HG03095 (cell line): Measurements from ENCODE around the gene DIRAS1.

Experiments used
- ATAC-seq: cut with Tn5 transposase; IDR thresholded peaks from one replicate; pipeline ENCODE4 v1.9.1; 2021; ENCODE audit warnings: moderate library complexity; ENCODE audit not compliant: unreplicated experiment

The DIRAS1 gene

DNA sequence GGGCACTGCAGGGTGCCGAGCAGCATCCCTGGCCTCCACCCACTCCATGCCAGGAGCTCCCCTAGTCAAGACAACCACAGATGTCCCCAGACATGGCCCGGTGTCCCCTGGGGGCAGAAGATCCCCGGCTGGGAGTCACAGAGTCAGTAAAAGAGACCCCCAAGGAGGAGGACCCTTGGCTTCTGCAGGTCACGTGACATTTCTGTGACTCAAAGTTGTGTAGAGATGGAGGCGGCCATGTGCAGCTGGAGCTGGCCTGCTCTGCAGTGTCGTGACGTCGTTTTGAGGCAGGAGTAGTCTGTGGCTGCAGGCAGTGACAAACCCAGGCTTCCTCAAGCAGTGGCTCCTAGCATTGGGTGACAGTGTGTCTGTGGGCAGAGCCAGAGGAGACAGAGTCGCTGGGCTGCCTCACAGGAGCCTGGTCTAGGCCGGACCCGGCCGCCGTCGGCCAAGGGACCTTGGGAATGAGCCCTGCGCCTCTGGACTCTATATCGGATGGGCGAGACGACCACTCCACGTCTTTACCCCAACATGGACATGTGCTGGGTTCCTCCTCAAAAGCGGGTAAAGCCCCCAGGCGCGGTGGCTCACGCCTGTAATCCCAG, 7.7 kb upstream of the DIRAS1 start:
- ATAC-seq: no peak

DNA sequence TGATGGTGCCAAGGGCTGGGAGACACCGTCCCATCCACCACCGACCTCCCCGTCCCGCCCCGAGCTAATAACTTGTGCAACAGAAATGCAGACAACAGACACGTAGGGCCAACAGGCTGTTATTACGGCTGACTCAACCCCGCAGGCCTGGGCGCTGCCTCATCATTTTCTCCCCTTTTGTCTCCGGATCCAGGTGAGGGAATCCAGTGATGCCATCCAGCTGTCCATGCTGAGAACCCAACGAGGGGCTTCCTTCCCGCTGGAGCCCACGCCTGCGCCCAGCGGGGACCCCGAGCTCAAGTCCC, 6.4 kb upstream of the DIRAS1 start:
- no peak for ATAC-seq

GRCh38 chr19:2726904-2727639, 5.9 kb upstream of the DIRAS1 start:
- no peak for ATAC-seq

GRCh38 chr19:2726160-2726855, 5.1 kb upstream of the DIRAS1 start:
- ATAC-seq: no peak

DNA sequence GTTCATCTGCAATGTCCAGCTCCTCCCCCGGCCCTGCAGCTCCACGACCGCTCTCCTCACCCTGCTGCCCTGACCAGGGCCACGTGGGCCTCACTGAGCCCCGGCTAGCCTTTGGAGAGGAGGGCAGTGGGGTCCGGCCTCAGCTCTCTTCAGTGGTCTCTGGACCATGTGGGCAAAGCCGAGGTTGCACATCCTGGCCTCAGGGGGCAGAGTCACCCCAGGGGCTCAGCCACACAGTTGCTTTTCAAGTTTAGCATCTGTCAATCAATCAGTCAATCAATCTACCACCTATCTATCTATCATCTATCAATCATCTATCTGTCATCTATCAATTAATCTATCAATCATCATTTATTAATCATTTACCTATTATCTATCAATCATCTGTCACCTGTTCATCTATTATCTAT, 3.0 kb upstream of the DIRAS1 start:
- ATAC-seq: no peak

GRCh38 chr19:2723747-2724146, 2.6 kb upstream of the DIRAS1 start:
- no peak for ATAC-seq

DNA sequence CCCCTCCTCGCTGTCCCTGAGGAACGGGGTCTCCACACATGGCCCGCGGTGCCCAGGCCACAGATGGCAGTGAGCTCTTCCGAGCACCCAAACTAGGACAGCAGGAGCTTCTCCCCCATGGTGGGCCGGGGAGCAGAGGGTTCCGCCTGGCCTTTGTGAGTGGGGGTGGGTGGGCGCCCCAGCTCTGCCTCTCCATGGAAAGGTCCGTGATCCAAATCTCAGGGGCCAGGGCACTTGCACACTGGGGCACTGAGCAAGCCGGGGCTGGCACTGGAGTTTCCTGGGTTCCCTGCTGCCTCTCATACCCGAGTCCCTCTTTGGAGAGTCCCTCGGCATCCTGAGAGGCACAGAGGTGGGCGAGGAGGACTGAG, 2.2 kb upstream of the DIRAS1 start:
- ATAC-seq: no peak

GRCh38 chr19:2722541-2723344, 1.6 kb upstream of the DIRAS1 start:
- ATAC-seq: no peak

GRCh38 chr19:2721570-2722540, 683 bp upstream of the DIRAS1 start:
- no peak for ATAC-seq

DNA sequence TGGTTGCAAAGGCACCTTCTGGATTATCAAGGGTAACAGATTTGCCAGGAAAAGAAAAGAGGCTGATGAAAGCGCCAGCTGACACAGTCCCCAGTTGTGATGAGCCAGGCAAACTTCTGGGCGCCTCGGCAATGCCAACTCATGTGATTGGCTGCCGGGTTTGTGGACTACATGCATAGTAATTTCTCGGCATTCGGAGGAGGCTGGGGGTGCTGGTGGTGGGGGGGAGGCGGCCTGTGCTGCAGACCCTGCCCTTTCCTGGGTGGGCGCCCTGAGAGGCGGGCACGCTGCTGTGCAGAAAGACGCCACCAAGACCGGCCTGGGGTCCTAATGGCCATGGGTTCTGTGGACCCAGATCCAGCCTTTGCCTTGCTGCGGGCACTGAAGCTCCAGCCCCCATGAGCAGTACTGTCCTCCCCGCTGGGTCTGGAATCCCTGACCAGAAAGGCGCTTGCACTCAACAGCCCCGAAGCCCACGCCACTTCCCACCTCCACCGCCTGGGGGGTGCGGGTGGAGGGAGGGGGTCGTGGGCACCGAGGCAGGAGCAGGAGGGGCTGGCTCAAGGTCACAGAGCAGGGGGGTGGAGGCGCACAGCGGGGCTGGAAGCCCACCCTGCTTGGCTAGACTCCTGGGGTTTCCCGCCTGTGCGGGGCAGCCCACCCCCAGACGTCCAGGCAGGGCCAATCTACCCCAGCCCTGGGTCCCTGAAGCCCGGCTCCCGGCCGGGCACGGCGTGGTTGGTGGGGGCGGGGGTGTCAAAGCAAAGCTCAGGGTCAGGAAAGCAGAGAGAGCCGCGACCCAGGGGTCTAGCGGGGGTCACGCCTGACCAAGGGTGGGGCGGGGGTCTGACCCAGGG, 1.0 kb downstream of the DIRAS1 start:
- ATAC-seq: no peak

DNA sequence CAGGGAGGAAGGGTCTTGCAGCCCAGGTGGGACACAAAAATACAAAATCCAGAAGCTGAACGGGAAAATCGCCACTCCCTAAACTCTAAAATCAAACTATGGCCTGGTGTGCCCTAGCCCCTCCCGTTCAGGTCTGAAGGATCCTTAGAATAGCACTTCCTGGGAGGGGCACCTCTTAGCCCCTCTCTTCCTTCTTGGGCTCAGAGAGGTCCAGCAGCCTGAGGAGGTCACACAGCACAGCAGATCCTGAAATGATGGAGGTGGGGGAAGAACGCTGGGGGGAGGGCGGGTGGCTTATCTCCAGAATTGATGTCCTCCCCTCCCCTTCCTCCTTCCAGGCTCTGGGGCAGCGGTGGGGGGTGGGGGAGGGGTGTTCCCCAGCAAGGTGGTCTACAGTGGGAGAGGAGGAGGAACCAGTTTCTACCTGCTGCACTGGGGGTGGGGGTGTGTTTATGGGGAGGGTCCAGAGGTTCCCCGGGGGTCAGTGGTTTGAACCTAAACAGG, 1.9 kb downstream of the DIRAS1 start:
- ATAC-seq: no peak

GRCh38 chr19:2717638-2718541, 3.3 kb downstream of the DIRAS1 start:
- ATAC-seq: no peak

GRCh38 chr19:2716722-2717637, 4.2 kb downstream of the DIRAS1 start:
- ATAC-seq: no peak

DNA sequence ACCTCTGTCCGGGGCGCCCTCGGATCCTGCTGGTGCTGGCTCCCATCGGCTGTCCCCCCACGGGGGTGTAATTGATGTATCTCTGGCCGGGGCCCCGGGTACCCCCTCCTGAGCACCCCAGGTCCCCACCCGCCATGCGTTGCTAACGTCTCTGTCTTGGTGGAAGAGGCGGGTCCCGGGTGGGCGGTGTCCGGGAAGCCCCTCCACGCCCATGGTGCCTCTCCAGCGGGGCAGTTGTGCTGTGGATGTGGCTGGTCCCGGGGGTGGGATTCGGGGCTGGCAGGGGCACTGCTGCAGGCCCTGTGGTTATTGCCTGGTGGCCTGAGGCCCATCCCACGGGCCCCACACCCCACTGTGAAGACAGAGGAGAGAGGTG, 4.9 kb downstream of the DIRAS1 start:
- ATAC-seq: no peak

DNA sequence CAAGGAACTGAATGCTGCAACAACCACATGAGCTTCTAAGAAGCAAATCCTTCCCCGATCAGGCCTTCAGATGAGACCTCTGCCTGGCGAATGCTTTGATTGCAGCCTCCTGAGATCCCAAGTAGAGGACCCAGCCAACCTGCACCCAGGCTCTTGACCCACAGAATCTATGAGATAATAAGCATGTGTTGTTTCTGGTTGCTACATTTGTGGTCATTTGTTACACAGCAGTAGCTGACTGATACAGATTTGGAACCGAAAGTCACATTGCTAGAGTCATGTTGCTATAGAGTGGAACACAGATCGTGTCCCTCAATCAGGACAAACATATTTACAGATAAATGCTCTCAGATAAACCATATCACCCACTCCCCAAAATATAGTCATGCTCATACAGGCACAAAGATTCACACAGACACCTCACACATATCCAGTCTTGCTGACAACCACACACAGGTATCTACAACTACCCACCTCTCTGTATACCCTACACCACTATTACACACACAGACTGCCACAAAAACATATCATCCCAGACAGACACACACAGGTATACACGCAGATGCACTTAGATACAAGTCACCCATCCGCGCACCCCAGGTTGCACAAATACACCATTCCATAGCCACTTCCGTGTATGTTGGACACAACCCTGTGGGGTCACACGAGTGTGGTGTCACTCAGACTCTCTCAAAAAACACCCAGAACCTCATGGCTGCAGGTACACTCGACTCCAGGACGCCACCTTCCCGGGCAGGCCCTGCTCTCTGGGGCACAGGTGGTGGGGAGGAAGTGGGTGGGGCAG, 5.5 kb downstream of the DIRAS1 start:
- ATAC-seq: no peak

DNA sequence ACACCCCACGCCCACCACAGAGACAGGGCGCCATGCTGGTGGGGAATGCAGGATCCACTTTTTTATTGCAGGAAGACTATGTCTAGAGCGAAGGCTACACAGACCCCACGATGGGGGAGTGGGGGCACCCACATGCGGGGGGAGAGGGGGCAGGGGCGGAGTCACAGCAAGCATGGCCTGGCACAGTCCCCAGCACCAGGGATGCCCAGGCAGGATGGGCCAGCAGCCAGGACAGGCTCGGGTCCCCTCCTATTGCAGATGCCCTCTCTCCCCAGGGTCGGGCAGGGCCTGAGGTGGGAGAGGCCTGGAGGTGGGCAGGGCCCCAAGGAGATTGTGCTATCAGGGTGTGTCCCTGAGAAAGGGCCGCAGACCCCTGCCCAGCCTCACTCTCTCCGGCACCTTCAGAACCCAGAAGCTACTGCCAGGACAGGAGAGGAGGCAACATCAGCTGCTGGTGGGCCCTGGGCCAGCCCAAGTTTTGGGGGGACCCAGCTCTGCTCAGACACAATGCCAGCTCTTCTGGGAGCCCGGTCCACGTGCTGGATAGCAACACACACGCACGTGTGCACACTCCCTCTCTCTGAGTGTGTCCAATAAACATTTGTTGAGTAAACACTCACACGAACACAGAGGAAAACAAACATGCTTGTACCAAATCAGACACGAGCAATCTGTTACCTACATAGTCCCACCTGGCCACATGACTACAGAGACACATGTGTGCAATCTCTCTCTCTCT, 6.5 kb downstream of the DIRAS1 start:
- ATAC-seq: no peak
